RWPE1 (cell line): Measurements from ENCODE around the gene YIPF2.

ENCODE experiments used
- CTCF ChIA-PET: fragments of 350-600 bp; sonication (Branson Sonifier 250); formaldehyde crosslinking; extraction: SDS; loops from one replicate; lab custom pipeline; 2021; lab: Yijun Ruan, JAX
- POLR2A ChIA-PET: fragments of 400-600 bp; formaldehyde crosslinking; extraction: SDS; loops from one replicate; lab custom pipeline; 2020; ENCODE audit warnings: antibody characterized with exemption; ENCODE audit not compliant: low non-redundant PET; lab: Yijun Ruan, JAX
- DNase-seq: peaks from one replicate; pipeline ENCODE4 v3.0.0; 2012; ENCODE audit warnings: low spot score
- H3K27ac ChIP-seq: fragments of 450-650 bp; 2 replicates; pipeline ENCODE4 v1.5.1; 2017
- TF ChIP-seq, protein P1 (sequence below): fragments of 450-650 bp; conservative IDR thresholded peaks from 2 replicates; pipeline ENCODE4 v1.5.1; 2017; ENCODE audit warnings: low read depth, mild to moderate bottlenecking

Gene YIPF2

GRCh38 chr19:10919352-10920287 lies 8.8 kb downstream of the YIPF2 start:
- ChIA-PET POLR2A (no interaction called here), CTCF (no interaction called here)
- H3K27ac ChIP-seq, result peak overlapping the region; percentile 52
- no peak for DNase-seq
- TF ChIP-seq, protein P1, sequence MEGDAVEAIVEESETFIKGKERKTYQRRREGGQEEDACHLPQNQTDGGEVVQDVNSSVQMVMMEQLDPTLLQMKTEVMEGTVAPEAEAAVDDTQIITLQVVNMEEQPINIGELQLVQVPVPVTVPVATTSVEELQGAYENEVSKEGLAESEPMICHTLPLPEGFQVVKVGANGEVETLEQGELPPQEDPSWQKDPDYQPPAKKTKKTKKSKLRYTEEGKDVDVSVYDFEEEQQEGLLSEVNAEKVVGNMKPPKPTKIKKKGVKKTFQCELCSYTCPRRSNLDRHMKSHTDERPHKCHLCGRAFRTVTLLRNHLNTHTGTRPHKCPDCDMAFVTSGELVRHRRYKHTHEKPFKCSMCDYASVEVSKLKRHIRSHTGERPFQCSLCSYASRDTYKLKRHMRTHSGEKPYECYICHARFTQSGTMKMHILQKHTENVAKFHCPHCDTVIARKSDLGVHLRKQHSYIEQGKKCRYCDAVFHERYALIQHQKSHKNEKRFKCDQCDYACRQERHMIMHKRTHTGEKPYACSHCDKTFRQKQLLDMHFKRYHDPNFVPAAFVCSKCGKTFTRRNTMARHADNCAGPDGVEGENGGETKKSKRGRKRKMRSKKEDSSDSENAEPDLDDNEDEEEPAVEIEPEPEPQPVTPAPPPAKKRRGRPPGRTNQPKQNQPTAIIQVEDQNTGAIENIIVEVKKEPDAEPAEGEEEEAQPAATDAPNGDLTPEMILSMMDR, result no peak

- H3K27ac ChIP-seq, result peak overlapping the region; percentile 94
- CTCF ChIA-PET, result interaction anchor here (1.6 kb wide), 1 partner anchor 47 kb away, joined by 3 read pairs; no protein-coding TSS in a partner anchor
- TF ChIP-seq, protein P1, result no peak
- no peak for DNase-seq
- POLR2A ChIA-PET, result interaction anchor here (0.5 kb wide), 1 partner anchor 195 kb away, joined by 4 read pairs; no protein-coding TSS in a partner anchor
Measured at GRCh38 chr19:10918359-10918758, 10.1 kb downstream of the YIPF2 start.

- ChIA-PET POLR2A (no interaction called here), CTCF (interaction anchor here (0.5 to 1.1 kb wide), 2 partner anchors 44 to 52 kb away, joined by 3 read pairs; no protein-coding TSS in a partner anchor)
- no peak for DNase-seq
- TF ChIP-seq, protein P1, result no peak
- peak overlapping the region; percentile 94 for H3K27ac ChIP-seq
Measured at GRCh38 chr19:10916602-10917001, 11.8 kb downstream of the YIPF2 start.

DNA sequence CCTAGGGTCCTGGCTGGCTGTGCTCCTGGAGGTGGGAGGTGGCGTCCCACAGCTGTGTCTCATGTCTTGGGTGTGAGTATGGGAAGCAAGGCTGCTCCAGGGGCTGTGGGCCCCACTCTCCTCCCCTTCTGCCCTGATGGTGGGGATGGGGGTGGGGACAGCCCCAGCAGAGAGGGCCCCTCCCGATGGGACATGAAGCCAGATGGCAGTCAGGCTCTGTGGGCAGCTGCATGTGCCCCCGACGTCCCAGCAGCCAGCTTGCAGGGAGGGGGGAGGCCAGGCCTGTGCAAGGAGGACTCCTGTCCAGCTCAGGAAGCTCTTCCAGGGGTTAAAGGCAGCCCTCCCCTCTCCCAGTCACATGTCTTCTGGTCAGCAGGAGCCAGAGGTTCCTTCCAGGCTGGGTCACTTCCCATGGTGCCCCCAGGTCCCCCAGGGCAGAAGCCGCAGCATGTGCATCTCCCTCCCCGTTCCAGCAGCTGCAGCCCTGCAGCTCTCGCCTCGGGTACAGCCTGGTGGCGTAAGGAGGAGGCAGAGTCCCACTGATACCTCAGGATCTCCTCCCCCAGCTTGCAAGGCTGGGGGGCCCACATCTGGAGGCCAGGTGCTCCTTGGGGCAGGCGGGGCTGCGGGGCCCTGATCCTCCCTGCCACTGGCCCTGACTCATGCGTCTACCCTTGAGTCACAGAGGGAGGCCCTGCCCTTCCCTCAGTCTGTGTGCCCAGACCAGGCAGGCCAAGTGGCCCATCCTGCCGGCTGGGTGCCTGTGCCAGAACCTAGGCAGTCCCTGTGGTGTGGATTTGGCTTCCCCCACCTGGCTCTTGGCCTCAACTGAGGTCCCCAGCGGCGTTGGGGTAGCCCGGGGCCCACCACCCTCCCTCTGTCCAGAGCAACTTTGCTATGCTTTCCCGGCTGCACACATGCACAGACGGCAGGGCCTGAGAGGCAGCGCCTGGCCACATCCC lies 13.0 kb downstream of the YIPF2 start:
- ChIA-PET POLR2A (no interaction called here), CTCF (interaction anchor here (0.7 to 1.7 kb wide), 2 partner anchors 44 to 54 kb away, joined by 3 to 7 read pairs; partner anchors contain the start of gene CARM1)
- peak; percentile 80 for DNase-seq
- H3K27ac ChIP-seq, result peak overlapping the region; percentile 94
- TF ChIP-seq, protein P1, result no peak; the same call in 1 of the 2 replicates

DNA sequence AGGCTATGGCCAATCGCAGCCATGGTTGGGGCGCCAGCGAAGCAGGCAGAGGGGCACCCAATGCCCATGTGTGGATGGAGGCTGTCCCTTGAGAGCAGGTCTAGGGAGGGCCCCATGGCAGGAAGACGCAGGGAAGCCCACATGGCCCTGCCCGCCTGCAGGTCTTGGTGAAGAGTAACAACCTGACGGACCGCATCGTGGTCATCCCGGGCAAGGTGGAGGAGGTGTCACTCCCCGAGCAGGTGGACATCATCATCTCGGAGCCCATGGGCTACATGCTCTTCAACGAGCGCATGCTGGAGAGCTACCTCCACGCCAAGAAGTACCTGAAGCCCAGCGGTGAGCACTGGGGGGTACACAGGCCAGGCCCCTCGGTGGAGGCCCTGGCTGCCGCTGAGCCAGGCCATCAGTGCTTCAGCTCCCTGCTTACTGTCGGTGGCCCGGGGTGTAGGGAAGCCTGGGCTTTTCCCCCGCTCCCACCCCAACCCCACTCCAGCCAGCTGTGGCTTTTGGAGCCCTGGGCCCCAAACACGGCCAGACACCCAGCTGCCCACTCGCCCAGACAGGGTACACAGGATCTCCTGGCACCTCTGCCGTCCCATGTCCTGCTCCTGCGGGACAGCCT lies 14.6 kb downstream of the YIPF2 start:
- no peak for DNase-seq
- POLR2A ChIA-PET, result no interaction called here
- peak overlapping the region; percentile 94 for H3K27ac ChIP-seq
- TF ChIP-seq, protein P1, result no peak
- CTCF ChIA-PET, result interaction anchor here (0.6 kb wide), 2 partner anchors 27 to 437 kb away, joined by 3 to 6 read pairs; no protein-coding TSS in a partner anchor
